GM12891 (cell line): ENCODE data around the gene FARS2.

ENCODE experiments used
- PAX5 ChIP-seq: IDR thresholded peaks from 2 replicates; pipeline ENCODE4 v1.6.1; 2011; ENCODE audit warnings: low read length, moderate library complexity, mild to moderate bottlenecking; ENCODE audit not compliant: insufficient read depth, severe bottlenecking
- POLR2A ChIP-seq: IDR thresholded peaks from 2 replicates; pipeline ENCODE4 v1.6.1; 2011; ENCODE audit warnings: low read depth, low read length, control low read depth
- POLR2AphosphoS5 ChIP-seq: IDR thresholded peaks from 2 replicates; pipeline ENCODE4 v1.6.1; 2011; ENCODE audit warnings: low read depth, low read length, control low read depth
- SPI1 ChIP-seq: IDR thresholded peaks from 2 replicates; pipeline ENCODE4 v1.6.1; 2011; ENCODE audit warnings: low read depth, low read length, control low read depth
- TAF1 ChIP-seq: IDR thresholded peaks from 2 replicates; pipeline ENCODE4 v1.6.1; 2011; ENCODE audit warnings: low read depth, low read length, control low read depth

GRCh38 chr6:5427586-5427985, 166.3 kb downstream of the FARS2 start:
- no peak for TF ChIP-seq POLR2A
- TF ChIP-seq TAF1 = no peak
- no peak for TF ChIP-seq POLR2AphosphoS5
- TF ChIP-seq PAX5 = no peak
- no peak for TF ChIP-seq SPI1
